ENCODE measurements around the gene TTC34.
"Not testable (repeated sequence)": the region's sequence is repeated elsewhere in the genome, so short reads cannot be mapped to it uniquely, and the experiment has no call there.

TTC34 gene

DNA sequence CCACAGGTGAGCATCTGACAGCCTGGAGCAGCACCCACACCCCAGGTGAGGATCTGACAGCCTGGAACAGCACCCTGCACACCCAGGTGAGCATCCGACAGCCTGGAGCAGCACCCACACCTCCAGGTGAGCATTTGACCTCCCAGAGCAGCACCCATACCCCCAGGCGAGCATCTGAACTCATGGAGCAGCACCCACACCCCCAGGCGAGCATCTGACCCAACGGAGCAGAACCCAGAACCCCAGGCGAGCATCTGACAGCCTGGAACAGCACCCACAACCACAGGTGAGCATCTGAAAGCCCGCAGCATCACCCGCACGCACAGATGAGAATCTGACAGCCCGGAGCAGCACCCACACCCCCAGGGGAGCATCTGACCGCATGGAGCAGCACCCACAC, 111.3 kb downstream of the TTC34 start:
- not testable (repeated sequence) for H3F3A ChIP-seq (ENCODE audit: insufficient read depth); H2AFZ ChIP-seq (ENCODE audit: low read depth, low read length, severe bottlenecking); H3K27ac ChIP-seq (ENCODE audit: low read depth, low read length); H3K79me2 ChIP-seq (ENCODE audit: insufficient read depth, low read length); H3K9me2 ChIP-seq (replicated peaks; ENCODE audit: insufficient read depth, low read length); H3K36me3 ChIP-seq (ENCODE audit: low read length); H3K4me3 ChIP-seq (ENCODE audit: insufficient read depth, low read length, poor library complexity, severe bottlenecking); H3K27me3 ChIP-seq (ENCODE audit: low read length); H3K9ac ChIP-seq (ENCODE audit: low read length); H3K4me2 ChIP-seq (ENCODE audit: low read depth, low read length, poor library complexity, severe bottlenecking); H3K9me3 ChIP-seq (ENCODE audit: insufficient read depth, low read length); H4K20me1 ChIP-seq (ENCODE audit: low read depth, low read length)

DNA sequence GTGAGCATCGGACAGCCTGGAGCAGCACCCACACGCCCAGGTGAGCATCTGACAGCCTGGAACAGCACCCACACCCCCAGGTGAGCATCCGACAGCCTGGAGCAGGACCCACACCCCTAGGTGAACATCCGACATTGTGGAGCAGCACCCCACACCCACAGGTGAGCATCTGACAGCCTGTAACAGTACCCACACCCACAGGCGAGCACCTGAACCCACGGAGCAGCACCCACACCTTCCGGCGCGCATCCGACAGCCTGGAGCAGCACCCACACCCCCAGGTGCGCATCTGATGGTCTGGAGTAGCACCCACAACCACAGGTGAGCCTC, 113.2 kb downstream of the TTC34 start:
- not testable (repeated sequence) for H3K79me2 ChIP-seq (ENCODE audit: insufficient read depth, low read length); H3K4me3 ChIP-seq (ENCODE audit: insufficient read depth, low read length, poor library complexity, severe bottlenecking); H3K9me2 ChIP-seq (replicated peaks; ENCODE audit: insufficient read depth, low read length); H2AFZ ChIP-seq (ENCODE audit: low read depth, low read length, severe bottlenecking); H3K27ac ChIP-seq (ENCODE audit: low read depth, low read length); H3K36me3 ChIP-seq (ENCODE audit: low read length); H3K4me2 ChIP-seq (ENCODE audit: low read depth, low read length, poor library complexity, severe bottlenecking); H3K9me3 ChIP-seq (ENCODE audit: insufficient read depth, low read length); H3K9ac ChIP-seq (ENCODE audit: low read length); H3K27me3 ChIP-seq (ENCODE audit: low read length); H3F3A ChIP-seq (ENCODE audit: insufficient read depth); H4K20me1 ChIP-seq (ENCODE audit: low read depth, low read length)

DNA sequence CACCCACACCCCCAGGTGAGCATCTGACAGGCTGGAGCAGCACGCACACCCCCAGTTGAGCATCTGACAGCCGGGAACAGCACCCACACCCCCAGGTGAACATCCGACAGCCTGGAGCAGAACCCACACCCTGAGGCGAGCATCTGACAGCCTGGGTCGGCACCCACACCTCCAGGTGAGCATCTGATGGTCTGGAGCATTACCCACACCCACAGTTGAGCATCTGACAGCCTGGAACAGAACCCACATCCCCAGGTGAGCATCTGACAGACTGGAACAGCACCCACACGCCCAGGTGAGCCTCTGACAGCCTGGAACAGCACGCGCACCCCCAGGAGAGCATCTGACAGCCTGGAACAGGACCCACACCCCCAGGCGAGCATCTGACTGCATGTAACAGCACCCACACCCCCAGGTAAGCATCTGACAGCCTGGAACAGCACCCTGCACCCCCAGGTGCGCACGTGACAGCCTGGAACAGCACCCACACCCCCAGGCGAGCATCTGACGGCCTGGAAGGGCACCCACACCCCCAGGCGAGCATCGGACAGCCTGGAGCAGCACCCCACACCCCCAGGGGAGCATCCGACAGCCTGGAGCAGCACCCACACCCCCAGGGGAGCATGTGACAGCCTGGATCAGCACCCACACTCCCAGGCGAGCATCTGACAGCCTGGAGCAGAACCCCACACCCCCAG, 113.7 kb downstream of the TTC34 start:
- not testable (repeated sequence) for H3K27ac ChIP-seq (ENCODE audit: low read depth, low read length); H3K4me2 ChIP-seq (ENCODE audit: low read depth, low read length, poor library complexity, severe bottlenecking)

DNA sequence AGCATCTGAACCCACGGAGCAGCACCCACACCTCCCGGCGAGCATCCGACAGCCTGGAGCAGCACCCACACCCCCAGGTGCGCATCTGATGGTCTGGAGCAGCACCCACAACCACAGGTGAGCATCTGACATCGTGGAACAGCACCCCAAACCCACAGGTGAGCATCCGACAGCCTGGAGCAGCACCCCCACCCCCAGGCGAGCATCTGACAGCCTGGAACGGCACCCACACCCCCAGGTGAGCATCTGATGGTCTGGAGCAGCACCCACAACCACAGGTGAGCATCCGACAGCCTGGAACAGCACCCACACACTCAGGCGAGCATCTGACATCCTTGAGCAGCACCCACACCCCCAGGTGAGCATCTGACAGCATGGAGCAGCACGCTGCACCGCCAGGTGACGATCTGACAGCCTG, 114.3 kb downstream of the TTC34 start:
- H2AFZ ChIP-seq (ENCODE audit: low read depth, low read length, severe bottlenecking); H3K79me2 ChIP-seq (ENCODE audit: insufficient read depth, low read length); H3K4me2 ChIP-seq (ENCODE audit: low read depth, low read length, poor library complexity, severe bottlenecking); H3K36me3 ChIP-seq (ENCODE audit: low read length); H3K9me3 ChIP-seq (ENCODE audit: insufficient read depth, low read length); H3K4me3 ChIP-seq (ENCODE audit: insufficient read depth, low read length, poor library complexity, severe bottlenecking); H3K9ac ChIP-seq (ENCODE audit: low read length); H3K9me2 ChIP-seq (replicated peaks; ENCODE audit: insufficient read depth, low read length); H3F3A ChIP-seq (ENCODE audit: insufficient read depth); H4K20me1 ChIP-seq (ENCODE audit: low read depth, low read length); H3K27me3 ChIP-seq (ENCODE audit: low read length); H3K27ac ChIP-seq (ENCODE audit: low read depth, low read length): not testable (repeated sequence)

More for the DNA sequence above, 113.7 kb downstream of the TTC34 start:
- H3K9me3 ChIP-seq (ENCODE audit: insufficient read depth, low read length); H3K9ac ChIP-seq (ENCODE audit: low read length); H3K4me3 ChIP-seq (ENCODE audit: insufficient read depth, low read length, poor library complexity, severe bottlenecking); H3K27me3 ChIP-seq (ENCODE audit: low read length); H3K9me2 ChIP-seq (replicated peaks; ENCODE audit: insufficient read depth, low read length); H3K79me2 ChIP-seq (ENCODE audit: insufficient read depth, low read length); H3F3A ChIP-seq (ENCODE audit: insufficient read depth); H2AFZ ChIP-seq (ENCODE audit: low read depth, low read length, severe bottlenecking); H4K20me1 ChIP-seq (ENCODE audit: low read depth, low read length); H3K36me3 ChIP-seq (ENCODE audit: low read length): not testable (repeated sequence)

DNA sequence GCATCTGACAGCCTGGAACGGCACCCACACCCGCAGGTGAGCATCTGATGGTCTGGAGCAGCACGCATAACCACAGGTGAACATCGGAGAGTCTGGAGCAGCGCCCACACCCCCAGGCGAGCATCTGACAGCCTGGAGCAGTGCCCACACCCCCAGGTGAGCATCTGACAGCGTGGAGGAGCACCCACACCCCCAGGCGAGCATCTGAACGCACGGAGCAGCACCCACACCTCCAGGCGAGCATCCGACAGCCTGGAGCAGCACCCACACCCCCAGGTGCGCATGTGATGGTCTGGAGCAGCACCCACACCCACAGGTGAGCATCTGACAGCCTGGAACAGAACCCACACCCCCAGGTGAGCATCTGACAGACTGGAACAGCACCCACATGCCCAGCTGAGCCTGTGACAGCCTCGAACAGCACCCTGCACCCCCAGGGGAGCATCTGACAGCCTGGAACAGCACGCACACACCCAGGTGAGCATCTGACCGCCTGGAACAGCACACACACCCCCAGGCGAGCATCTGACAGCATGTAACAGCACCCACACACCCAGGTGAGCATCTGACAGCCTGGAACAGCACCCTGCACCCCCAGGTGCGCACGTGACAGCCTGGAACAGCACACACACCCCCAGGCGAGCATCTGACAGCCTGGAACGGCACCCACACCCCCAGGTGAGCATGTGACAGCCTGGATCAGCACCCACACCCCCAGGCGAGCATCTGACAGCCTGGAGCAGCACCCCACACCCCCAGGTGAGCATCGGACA, 115.2 kb downstream of the TTC34 start:
- not testable (repeated sequence) for H3K9me2 ChIP-seq (replicated peaks; ENCODE audit: insufficient read depth, low read length); H3K27ac ChIP-seq (ENCODE audit: low read depth, low read length); H3K4me3 ChIP-seq (ENCODE audit: insufficient read depth, low read length, poor library complexity, severe bottlenecking); H3F3A ChIP-seq (ENCODE audit: insufficient read depth); H3K9me3 ChIP-seq (ENCODE audit: insufficient read depth, low read length); H3K27me3 ChIP-seq (ENCODE audit: low read length); H3K79me2 ChIP-seq (ENCODE audit: insufficient read depth, low read length); H4K20me1 ChIP-seq (ENCODE audit: low read depth, low read length); H3K4me2 ChIP-seq (ENCODE audit: low read depth, low read length, poor library complexity, severe bottlenecking); H3K9ac ChIP-seq (ENCODE audit: low read length); H2AFZ ChIP-seq (ENCODE audit: low read depth, low read length, severe bottlenecking); H3K36me3 ChIP-seq (ENCODE audit: low read length)

DNA sequence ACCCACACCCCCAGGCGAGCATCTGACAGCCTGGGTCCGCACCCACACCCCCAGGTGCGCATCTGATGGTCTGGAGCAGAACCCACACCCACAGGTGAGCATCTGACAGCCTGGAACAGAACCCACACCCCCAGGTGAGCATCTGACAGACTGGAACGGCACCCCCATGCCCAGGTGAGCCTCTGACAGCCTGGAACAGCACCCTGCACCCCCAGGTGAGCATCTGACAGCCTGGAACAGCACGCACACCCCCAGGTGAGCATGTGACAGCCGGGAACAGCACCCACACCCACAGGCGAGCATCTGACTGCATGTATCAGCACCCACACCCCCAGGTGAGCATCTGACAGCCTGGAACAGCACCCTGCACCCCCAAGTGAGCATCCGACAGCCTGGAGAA, 115.8 kb downstream of the TTC34 start:
- H3K79me2 ChIP-seq (ENCODE audit: insufficient read depth, low read length); H3K27me3 ChIP-seq (ENCODE audit: low read length); H3K4me3 ChIP-seq (ENCODE audit: insufficient read depth, low read length, poor library complexity, severe bottlenecking); H3K36me3 ChIP-seq (ENCODE audit: low read length); H3F3A ChIP-seq (ENCODE audit: insufficient read depth); H3K9me2 ChIP-seq (replicated peaks; ENCODE audit: insufficient read depth, low read length); H3K4me2 ChIP-seq (ENCODE audit: low read depth, low read length, poor library complexity, severe bottlenecking); H3K9me3 ChIP-seq (ENCODE audit: insufficient read depth, low read length); H3K9ac ChIP-seq (ENCODE audit: low read length); H4K20me1 ChIP-seq (ENCODE audit: low read depth, low read length); H2AFZ ChIP-seq (ENCODE audit: low read depth, low read length, severe bottlenecking); H3K27ac ChIP-seq (ENCODE audit: low read depth, low read length): not testable (repeated sequence)

DNA sequence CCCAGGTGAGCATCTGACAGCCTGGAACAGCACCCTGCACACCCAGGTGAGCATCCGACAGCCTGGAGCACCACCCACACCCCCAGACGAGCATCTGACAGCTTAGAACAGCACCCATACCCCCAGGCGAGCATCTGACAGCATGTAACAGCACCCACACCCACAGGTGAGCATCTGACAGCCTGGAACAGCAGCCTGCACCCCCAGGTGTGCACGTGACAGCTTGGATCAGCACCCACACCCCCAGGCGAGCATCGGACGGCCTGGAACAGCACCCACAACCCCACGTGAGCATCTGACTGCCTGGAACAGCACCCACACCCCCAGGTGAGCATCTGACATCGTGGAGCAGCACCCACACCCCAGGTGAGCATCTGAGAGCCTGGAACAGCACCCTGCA, 116.6 kb downstream of the TTC34 start:
- H3K9me2 ChIP-seq (replicated peaks; ENCODE audit: insufficient read depth, low read length): not testable (repeated sequence)

DNA sequence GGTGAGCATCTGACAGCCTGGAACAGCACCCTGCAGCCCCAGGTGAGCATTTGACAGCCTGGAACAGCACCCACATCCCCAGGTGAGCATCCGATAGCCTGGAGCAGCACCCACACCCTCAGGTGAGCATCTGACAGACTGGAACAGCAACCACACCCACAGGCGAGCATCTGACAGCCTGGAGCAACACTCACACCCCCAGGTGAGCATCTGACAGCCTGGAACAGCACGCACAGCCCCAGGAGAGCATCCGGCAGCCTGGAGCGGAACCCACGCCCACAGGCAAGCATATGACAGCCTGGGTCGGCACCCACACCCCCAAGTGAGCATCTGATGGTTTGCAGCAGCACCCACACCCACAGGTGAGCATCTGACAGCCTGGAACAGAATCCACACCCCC, 117.5 kb downstream of the TTC34 start:
- H4K20me1 ChIP-seq (ENCODE audit: low read depth, low read length); H3K4me3 ChIP-seq (ENCODE audit: insufficient read depth, low read length, poor library complexity, severe bottlenecking); H3K9ac ChIP-seq (ENCODE audit: low read length); H3K79me2 ChIP-seq (ENCODE audit: insufficient read depth, low read length); H3K27me3 ChIP-seq (ENCODE audit: low read length); H3K36me3 ChIP-seq (ENCODE audit: low read length); H3F3A ChIP-seq (ENCODE audit: insufficient read depth); H3K9me2 ChIP-seq (replicated peaks; ENCODE audit: insufficient read depth, low read length); H3K4me2 ChIP-seq (ENCODE audit: low read depth, low read length, poor library complexity, severe bottlenecking); H3K9me3 ChIP-seq (ENCODE audit: insufficient read depth, low read length); H2AFZ ChIP-seq (ENCODE audit: low read depth, low read length, severe bottlenecking); H3K27ac ChIP-seq (ENCODE audit: low read depth, low read length): not testable (repeated sequence)

More for the DNA sequence above, 116.6 kb downstream of the TTC34 start:
- H3F3A ChIP-seq (ENCODE audit: insufficient read depth); H3K27ac ChIP-seq (ENCODE audit: low read depth, low read length); H3K79me2 ChIP-seq (ENCODE audit: insufficient read depth, low read length); H3K9ac ChIP-seq (ENCODE audit: low read length); H4K20me1 ChIP-seq (ENCODE audit: low read depth, low read length); H3K36me3 ChIP-seq (ENCODE audit: low read length); H3K4me2 ChIP-seq (ENCODE audit: low read depth, low read length, poor library complexity, severe bottlenecking); H2AFZ ChIP-seq (ENCODE audit: low read depth, low read length, severe bottlenecking); H3K9me3 ChIP-seq (ENCODE audit: insufficient read depth, low read length); H3K27me3 ChIP-seq (ENCODE audit: low read length); H3K4me3 ChIP-seq (ENCODE audit: insufficient read depth, low read length, poor library complexity, severe bottlenecking): not testable (repeated sequence)

All from SU-DHL-6 (cell line).